NB4 (cell line): ENCODE results near the gene MYOC.

ENCODE experiments used
- CTCF ChIP-seq: IDR thresholded peaks from one replicate; pipeline ENCODE4 v1.5.1; 2012; ENCODE audit warnings: low read depth, low read length
- MAX ChIP-seq: IDR thresholded peaks from 2 replicates; pipeline ENCODE4 v1.6.1; 2011; ENCODE audit warnings: low read depth, low read length
- POLR2A ChIP-seq: IDR thresholded peaks from 2 replicates; pipeline ENCODE4 v1.6.1; 2011; ENCODE audit warnings: mild to moderate bottlenecking; ENCODE audit not compliant: insufficient read length; ENCODE audit errors: extremely low read depth

GRCh38 chr1:171654942-171655745, 2.7 kb upstream of the MYOC start:
- TF ChIP-seq CTCF = peak; percentile 69
- no peak for TF ChIP-seq POLR2A
- TF ChIP-seq MAX = no peak
